ENCODE results near the gene RIN1. TPM values are rescaled to one million over a fixed set of nuclear protein-coding genes. Genes with fewer than 3 reads are reported as not detected.

RIN1 gene
- total and polyA plus RNA-seq, 9 of the 15 experiments (the other 6 are each of a cell fraction or from before 2014, with no cell fraction given) = 0.01 to 1.2 (median 0.45) TPM; not detected in 1

DNA sequence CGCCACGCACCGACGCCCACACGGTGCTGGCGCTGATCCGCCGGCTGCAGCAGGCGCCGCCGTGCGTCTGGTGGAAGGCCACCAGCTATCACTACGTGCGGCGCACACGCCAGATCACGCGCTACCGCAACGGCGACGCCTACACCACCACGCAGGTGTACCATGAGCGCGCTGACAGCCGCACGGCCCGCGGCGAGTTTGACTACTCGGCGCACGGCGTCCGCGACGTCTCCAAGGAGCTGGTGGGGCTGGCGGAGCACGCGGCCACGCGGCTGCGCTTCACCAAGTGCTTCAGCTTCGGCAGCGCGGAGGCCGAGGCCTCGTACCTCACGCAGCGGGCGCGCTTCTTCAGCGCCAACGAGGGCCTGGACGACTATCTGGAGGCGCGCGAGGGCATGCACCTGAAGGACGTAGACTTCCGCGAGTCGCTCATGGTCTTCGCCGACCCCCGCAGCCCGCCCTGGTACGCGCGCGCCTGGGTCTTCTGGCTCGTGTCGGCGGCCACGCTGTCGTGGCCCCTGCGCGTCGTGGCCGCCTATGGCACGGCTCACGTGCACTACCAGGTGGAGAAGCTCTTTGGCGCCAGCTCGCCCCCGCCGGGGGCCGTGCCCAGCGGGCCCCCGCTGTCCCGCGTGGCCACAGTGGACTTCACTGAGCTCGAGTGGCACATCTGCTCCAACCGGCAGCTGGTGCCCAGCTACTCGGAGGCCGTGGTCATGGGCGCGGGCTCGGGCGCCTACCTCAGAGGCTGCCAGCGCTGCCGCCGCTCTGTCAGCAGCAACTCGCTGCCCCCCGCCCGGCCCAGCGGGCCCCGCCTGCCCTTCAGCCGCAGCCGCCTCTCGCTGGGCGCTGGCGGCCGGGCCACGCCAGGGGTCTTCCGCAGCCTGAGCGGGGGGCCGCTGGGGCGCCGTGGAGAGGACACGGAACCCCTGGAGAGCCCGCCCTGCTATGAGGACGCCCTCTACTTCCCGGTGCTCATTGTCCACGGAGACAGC, 41.3 kb downstream of the RIN1 start:
- FAIRE-seq (no peak), ATAC-seq (no peak), DNase-seq (ENCODE audit: extremely low read depth in 1 of 4, low spot score in 3 of 4) (no peak)
- POLR2A ChIA-PET = no interaction called here
- Histone ChIP-seq H3K9me1 (ENCODE audit: control insufficient read depth, insufficient read depth, low read length) (no peaks in the 10 kb centered on the region), H3K9me3 (replicated peaks; ENCODE audit: control insufficient read depth, insufficient read depth, low read depth, low read length) (no peaks in the 10 kb centered on the region), H3K4me1 (replicated peaks in 1 of 2; ENCODE audit: control insufficient read depth in 2 of 2, insufficient read depth in 2 of 2, low read length in 2 of 2) (peaks cover 6 to 36% of the 10 kb centered on the region in 2 experiments), H3K4me2 (ENCODE audit: insufficient read depth, low read length) (no peak overlapping the region), H3K36me3 (ENCODE audit: control insufficient read depth, insufficient read depth, low read length) (no peaks in the 10 kb centered on the region), H3K79me2 (ENCODE audit: control insufficient read depth, insufficient read depth, low read length) (no peaks in the 10 kb centered on the region), H3K9ac (ENCODE audit: insufficient read depth in 1 of 2, low read depth in 2 of 2, low read length in 2 of 2) (no peak overlapping the region), H4K20me1 (replicated peaks; ENCODE audit: control insufficient read depth, insufficient read depth, low read length) (0 out of 2 replicates have a peak, but pooled peaks cover 5% of the 10 kb centered on the region), H3K27ac (ENCODE audit: extremely low read depth, low read depth, low read length) (no peak overlapping the region), H2AFZ (ENCODE audit: low read depth, low read length) (no peak overlapping the region), H3K4me3 (no peak overlapping the region), H3K27me3 (ENCODE audit: control insufficient read depth in 2 of 2, insufficient read depth in 2 of 2, low read length in 2 of 2) (peaks cover 0 to 8% of the 10 kb centered on the region in 2 experiments; a peak in 2 of 5 replicates)
- WGBS (ENCODE audit: insufficient coverage, low coverage, missing lambda C conversion rate) = 74% methylated on average over 68 of the region's 123 CpGs
- intact Hi-C loops (cut with micrococcal nuclease) (no loop called here), in situ Hi-C loops (cut with MboI) (no loop called here)
- CTCF ChIA-PET (ENCODE audit: low intra/inter-chr PET ratio) = no interaction called here
- no TSS peak for BruUV-seq (replicated peaks)
- TF ChIP-seq CHD4 (IDR thresholded peaks at IDR 0.05; ENCODE audit: insufficient read depth, insufficient replicate concordance, low read depth, low read length, poor library complexity, severe bottlenecking) = no peak
- TF ChIP-seq, protein P1, sequence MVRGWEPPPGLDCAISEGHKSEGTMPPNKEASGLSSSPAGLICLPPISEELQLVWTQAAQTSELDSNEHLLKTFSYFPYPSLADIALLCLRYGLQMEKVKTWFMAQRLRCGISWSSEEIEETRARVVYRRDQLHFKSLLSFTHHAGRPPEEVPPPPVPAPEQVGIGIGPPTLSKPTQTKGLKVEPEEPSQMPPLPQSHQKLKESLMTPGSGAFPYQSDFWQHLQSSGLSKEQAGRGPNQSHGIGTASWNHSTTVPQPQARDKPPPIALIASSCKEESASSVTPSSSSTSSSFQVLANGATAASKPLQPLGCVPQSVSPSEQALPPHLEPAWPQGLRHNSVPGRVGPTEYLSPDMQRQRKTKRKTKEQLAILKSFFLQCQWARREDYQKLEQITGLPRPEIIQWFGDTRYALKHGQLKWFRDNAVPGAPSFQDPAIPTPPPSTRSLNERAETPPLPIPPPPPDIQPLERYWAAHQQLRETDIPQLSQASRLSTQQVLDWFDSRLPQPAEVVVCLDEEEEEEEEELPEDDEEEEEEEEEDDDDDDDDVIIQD (CRISPR knock-in tag; IDR thresholded peaks at IDR 0.05) = no peak
- TF ChIP-seq TAL1 (IDR thresholded peaks at IDR 0.05) = no peak
- TF ChIP-seq CBX3 (IDR thresholded peaks at IDR 0.05; ENCODE audit: borderline replicate concordance in 1 of 2, low read length in 2 of 2) = no peak
- TF ChIP-seq, protein P2, sequence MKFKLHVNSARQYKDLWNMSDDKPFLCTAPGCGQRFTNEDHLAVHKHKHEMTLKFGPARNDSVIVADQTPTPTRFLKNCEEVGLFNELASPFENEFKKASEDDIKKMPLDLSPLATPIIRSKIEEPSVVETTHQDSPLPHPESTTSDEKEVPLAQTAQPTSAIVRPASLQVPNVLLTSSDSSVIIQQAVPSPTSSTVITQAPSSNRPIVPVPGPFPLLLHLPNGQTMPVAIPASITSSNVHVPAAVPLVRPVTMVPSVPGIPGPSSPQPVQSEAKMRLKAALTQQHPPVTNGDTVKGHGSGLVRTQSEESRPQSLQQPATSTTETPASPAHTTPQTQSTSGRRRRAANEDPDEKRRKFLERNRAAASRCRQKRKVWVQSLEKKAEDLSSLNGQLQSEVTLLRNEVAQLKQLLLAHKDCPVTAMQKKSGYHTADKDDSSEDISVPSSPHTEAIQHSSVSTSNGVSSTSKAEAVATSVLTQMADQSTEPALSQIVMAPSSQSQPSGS (CRISPR knock-in tag; IDR thresholded peaks at IDR 0.05) = no peak
- TF ChIP-seq NFYB (IDR thresholded peaks at IDR 0.05; ENCODE audit: extremely low read depth, insufficient read length) = no peak
- TF ChIP-seq, protein P3, sequence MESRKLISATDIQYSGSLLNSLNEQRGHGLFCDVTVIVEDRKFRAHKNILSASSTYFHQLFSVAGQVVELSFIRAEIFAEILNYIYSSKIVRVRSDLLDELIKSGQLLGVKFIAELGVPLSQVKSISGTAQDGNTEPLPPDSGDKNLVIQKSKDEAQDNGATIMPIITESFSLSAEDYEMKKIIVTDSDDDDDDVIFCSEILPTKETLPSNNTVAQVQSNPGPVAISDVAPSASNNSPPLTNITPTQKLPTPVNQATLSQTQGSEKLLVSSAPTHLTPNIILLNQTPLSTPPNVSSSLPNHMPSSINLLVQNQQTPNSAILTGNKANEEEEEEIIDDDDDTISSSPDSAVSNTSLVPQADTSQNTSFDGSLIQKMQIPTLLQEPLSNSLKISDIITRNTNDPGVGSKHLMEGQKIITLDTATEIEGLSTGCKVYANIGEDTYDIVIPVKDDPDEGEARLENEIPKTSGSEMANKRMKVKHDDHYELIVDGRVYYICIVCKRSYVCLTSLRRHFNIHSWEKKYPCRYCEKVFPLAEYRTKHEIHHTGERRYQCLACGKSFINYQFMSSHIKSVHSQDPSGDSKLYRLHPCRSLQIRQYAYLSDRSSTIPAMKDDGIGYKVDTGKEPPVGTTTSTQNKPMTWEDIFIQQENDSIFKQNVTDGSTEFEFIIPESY (CRISPR knock-in tag; IDR thresholded peaks at IDR 0.05) = peak; percentile 97
- TF ChIP-seq ZC3H8 (IDR thresholded peaks at IDR 0.05) = no peak
- TF ChIP-seq, protein P4, sequence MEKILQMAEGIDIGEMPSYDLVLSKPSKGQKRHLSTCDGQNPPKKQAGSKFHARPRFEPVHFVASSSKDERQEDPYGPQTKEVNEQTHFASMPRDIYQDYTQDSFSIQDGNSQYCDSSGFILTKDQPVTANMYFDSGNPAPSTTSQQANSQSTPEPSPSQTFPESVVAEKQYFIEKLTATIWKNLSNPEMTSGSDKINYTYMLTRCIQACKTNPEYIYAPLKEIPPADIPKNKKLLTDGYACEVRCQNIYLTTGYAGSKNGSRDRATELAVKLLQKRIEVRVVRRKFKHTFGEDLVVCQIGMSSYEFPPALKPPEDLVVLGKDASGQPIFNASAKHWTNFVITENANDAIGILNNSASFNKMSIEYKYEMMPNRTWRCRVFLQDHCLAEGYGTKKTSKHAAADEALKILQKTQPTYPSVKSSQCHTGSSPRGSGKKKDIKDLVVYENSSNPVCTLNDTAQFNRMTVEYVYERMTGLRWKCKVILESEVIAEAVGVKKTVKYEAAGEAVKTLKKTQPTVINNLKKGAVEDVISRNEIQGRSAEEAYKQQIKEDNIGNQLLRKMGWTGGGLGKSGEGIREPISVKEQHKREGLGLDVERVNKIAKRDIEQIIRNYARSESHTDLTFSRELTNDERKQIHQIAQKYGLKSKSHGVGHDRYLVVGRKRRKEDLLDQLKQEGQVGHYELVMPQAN (IDR thresholded peaks at IDR 0.05; ENCODE audit: borderline replicate concordance) = no peak

Measured in K562 (cell line).